ENCODE measurements around the gene PRR16. TPM values are rescaled to one million over a fixed set of nuclear protein-coding genes. Genes with fewer than 3 reads are reported as not detected.

PRR16 gene
- total RNA-seq: 5.9 and 12.7 TPM in 2 replicates

DNA sequence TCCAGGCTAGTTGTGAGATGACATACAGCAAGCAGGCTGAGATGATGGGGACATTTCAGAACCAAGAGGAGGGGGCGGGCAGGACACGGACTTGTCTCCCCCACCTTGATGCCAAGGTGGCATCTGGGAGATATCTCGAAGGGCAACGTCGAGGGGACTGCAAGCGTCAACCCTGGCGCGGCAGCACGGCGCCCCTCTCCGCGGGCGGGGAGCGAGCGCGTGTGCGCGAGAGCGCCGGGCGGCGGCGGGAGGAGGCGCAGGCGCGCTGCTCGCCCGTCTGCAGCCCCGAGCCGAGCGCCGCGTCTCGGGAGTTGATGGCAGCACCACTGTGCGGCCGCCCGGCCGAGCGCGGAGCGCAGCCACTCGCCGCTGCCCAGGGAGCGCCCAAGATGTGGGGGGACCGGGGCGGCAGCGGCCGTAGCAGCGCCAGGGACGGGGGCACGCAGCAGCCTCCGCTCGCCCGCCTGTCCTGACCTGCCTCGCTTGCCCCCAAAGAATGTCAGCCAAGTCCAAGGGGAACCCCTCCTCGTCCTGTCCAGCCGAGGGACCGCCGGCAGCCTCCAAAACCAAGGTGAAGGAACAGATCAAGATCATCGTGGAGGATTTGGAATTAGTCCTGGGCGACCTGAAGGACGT lies at the start of gene PRR16:
PRR16 (plus strand) TSS at position 310 of the 636 bp plus-strand sequence.

